Lung (tissue), 12 donors: ENCODE measurements around the gene BMP6. TPM values are rescaled to one million over a fixed set of nuclear protein-coding genes. Genes with fewer than 3 reads are reported as not detected.

ENCODE experiments used
- ATAC-seq: fragments of 200-7000 bp; cut with Tn5 transposase; one replicate; pipeline ENCODE4 v1.9.1; 2020; ENCODE audit warnings: moderate number of reproducible peaks; ENCODE audit not compliant: insufficient read depth, low FRiP score
- DNase-seq, 3 donors: peaks; one replicate each; pipeline ENCODE4 v3.0.0-alpha.2; 2013 to 2017
- H3K27ac ChIP-seq, 2 donors: one replicate each; pipeline ENCODE4 v1.5.1; 2013; ENCODE audit warnings: mild to moderate bottlenecking in 2 of 2, moderate library complexity in 2 of 2, control low read depth in 1 of 2, inconsistent platforms in 1 of 2, low read depth in 1 of 2, low read length in 1 of 2
- H3K27me3 ChIP-seq, 3 donors: one replicate each; pipeline ENCODE4 v1.5.1; 2013; ENCODE audit warnings: low read length in 2 of 3; ENCODE audit not compliant: control insufficient read depth in 3 of 3, insufficient read depth in 3 of 3
- H3K36me3 ChIP-seq, 4 donors: one replicate each; pipeline ENCODE4 v1.5.1; 2013; ENCODE audit warnings: low read length in 4 of 4, mild to moderate bottlenecking in 1 of 4, moderate library complexity in 1 of 4; ENCODE audit not compliant: control insufficient read depth in 4 of 4, insufficient read depth in 4 of 4
- H3K4me1 ChIP-seq, 5 donors: one replicate each; pipeline ENCODE4 v1.5.1; 2013; ENCODE audit warnings: low read length in 5 of 5, mild to moderate bottlenecking in 2 of 5, moderate library complexity in 1 of 5; ENCODE audit not compliant: control insufficient read depth in 5 of 5, insufficient read depth in 5 of 5
- H3K4me3 ChIP-seq: one replicate; pipeline ENCODE4 v1.5.1; 2013; ENCODE audit warnings: mild to moderate bottlenecking, control low read depth, moderate library complexity
- H3K9ac ChIP-seq, 2 donors: one replicate each; pipeline ENCODE4 v1.5.1; 2013; ENCODE audit warnings: low read length in 2 of 2, control low read depth in 1 of 2; ENCODE audit not compliant: insufficient read depth in 1 of 2
- H3K9me3 ChIP-seq, 4 donors: one replicate each; pipeline ENCODE4 v1.5.1; 2013; ENCODE audit warnings: low read length in 3 of 4, mild to moderate bottlenecking in 1 of 4, moderate library complexity in 1 of 4; ENCODE audit not compliant: control insufficient read depth in 4 of 4, insufficient read depth in 3 of 4
- WGBS, 2 donors: extraction: QIAGEN DNeasy Blood & Tissue Kit; methylation state at CpG; one replicate each; pipeline ENCODE4 v1.1.7; 2013; 5-methylcytosine and 5-hydroxymethylcytosine counted together
- polyA plus RNA-seq, 2 donors: library from polyadenylated mRNA; stranded (reverse); fragments of 200-250 nt; gene quantifications; one replicate each; pipeline ENCODE4 v1.2.1, GENCODE V29; 2013
- total RNA-seq, 2 donors: library from RNA; depleted of rRNA in 1 of 2; stranded (reverse); fragments of >200 nt in 1 of 2; gene quantifications; one replicate each; pipeline ENCODE4 v1.2.1, GENCODE V29; 2014 to 2021
- TF ChIP-seq, protein P1 (sequence below): IDR thresholded peaks from 2 replicates; pipeline ENCODE4 v1.5.1; 2012; ENCODE audit warnings: mild to moderate bottlenecking; ENCODE audit errors: control extremely low read depth, extremely low read depth
- donor health status: control.
- donor health status: control.
- donor health status: Bipolar disorder and iron deficiency.
- donor health status: healthy.
- donor health status: DM: yes; HTN: yes; CAD: no.

Gene BMP6
- total and polyA plus RNA-seq, 4 donors, result 2.3 to 17.3 (median 10.6) TPM

DNA sequence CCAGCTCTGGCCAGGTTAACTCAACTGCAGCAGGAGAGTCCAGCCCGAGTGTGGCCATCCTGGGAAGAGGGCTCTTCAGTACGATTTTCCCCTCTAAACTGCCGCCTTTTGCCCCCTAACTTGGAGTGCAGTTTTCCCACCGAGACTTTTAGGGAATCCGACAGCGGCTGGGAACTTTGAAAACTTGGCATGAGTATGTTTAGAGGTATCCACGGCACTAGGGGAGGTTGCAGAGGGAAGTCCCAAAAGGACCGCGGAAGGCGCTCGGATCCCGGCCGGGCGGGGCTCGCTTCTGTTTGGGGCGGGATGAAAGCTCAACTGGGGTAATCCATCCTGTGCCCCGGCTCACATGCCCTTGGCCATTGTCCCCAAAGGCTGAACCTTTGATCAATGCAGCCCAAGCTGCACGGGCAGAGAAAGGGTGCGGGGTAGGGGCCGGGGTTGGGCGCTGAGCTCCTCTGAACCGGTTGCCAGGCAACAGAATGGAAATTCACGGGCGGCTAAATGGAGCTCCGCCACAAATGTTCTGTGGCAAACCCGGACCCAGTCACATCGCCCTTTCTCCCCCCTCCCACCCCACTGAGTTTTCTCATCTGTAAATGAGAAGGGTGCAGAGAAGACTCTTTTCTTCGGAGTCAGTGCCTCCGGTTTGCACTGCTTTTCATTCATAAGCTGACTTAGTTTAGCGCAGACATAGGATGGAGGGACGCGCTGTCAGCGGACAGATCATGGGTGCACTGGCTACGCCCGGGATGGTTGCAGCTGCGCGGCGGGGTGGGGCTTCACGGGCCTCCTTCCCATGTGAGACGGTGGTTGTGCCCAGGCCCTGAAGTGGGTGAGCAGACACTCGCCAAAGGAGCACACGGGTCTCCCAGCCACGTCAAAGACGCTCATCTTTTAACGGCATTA, 2.3 kb downstream of the BMP6 start:
- WGBS, 2 donors, result 2 to 3% methylated on average over 44 to 45 of the region's 45 CpGs
- H3K9ac ChIP-seq, result no peak overlapping the region
- no peak for ATAC-seq

DNA sequence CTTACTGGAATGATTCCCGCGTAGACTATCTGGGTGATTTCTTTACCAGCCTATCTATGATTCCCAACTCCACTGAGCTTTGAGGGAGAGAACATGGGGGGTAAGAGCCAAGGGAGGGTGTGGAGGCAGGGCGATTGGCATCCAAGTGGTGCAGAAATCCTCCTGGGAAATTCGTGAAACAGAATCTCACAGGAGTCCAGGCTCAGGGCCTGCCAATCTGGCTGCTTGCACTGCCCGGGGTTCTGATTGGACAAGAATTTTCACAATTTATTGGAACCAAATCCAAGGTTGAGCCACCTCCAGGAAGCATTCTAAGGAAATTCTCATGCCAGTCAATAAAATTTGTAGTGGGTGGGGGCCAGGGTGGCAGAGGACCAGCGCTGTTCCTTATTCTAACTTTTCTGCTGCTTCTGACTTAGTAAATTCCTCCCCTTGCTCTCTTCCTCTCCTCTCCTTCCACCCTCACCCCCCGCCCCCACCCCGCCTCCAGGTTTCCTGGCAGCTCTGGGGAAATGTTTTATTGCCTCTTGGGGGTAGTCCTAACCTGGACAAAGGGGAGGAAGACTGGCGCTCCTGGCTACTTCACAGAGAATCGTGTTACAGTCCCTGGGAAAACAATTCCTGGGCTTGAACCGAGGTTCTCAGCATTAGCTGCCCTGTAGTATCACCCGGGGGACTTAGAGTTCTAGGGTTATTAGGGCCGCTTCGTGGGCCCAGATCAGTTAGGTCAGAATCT, 3.1 kb downstream of the BMP6 start:
- TF ChIP-seq, protein P1, sequence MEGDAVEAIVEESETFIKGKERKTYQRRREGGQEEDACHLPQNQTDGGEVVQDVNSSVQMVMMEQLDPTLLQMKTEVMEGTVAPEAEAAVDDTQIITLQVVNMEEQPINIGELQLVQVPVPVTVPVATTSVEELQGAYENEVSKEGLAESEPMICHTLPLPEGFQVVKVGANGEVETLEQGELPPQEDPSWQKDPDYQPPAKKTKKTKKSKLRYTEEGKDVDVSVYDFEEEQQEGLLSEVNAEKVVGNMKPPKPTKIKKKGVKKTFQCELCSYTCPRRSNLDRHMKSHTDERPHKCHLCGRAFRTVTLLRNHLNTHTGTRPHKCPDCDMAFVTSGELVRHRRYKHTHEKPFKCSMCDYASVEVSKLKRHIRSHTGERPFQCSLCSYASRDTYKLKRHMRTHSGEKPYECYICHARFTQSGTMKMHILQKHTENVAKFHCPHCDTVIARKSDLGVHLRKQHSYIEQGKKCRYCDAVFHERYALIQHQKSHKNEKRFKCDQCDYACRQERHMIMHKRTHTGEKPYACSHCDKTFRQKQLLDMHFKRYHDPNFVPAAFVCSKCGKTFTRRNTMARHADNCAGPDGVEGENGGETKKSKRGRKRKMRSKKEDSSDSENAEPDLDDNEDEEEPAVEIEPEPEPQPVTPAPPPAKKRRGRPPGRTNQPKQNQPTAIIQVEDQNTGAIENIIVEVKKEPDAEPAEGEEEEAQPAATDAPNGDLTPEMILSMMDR, result no peak
- Histone ChIP-seq H3K27ac (peak overlapping the region in 1 of 2 donors; percentile 57), H3K9ac (no peak overlapping the region), H3K9me3 (peaks cover 0 to 2% (median 0%) of the 10 kb centered on the region in 4 donors), H3K27me3 (peaks cover 3 to 67% (median 60%) of the 10 kb centered on the region in 3 donors), H3K36me3 (no peaks in the 10 kb centered on the region), H3K4me1 (peaks cover 0 to 28% (median 5%) of the 10 kb centered on the region in 5 donors), H3K4me3 (peak overlapping the region; percentile 67)
- no peak for ATAC-seq
- WGBS, 2 donors, result 27 to 37% methylated on average over 14 of the region's 14 CpGs
- DNase-seq, result no peak

More for the DNA sequence above, 2.3 kb downstream of the BMP6 start:
- TF ChIP-seq, protein P1, result no peak
- peaks cover 0 to 2% (median 0%) of the 10 kb centered on the region in 4 donors for H3K9me3 ChIP-seq
- H3K36me3 ChIP-seq, result no peaks in the 10 kb centered on the region
- peak overlapping the region in 1 of 2 donors; percentile 81 for H3K27ac ChIP-seq
- peaks cover 0 to 28% (median 5%) of the 10 kb centered on the region in 5 donors for H3K4me1 ChIP-seq
- peak overlapping the region; percentile 67 for H3K4me3 ChIP-seq
- DNase-seq, result peak; percentile 16 to 45 (median 37)
- peaks cover 3 to 76% (median 66%) of the 10 kb centered on the region in 3 donors for H3K27me3 ChIP-seq

- Histone ChIP-seq H3K4me3 (no peak overlapping the region), H3K27me3 (peaks cover 3 to 63% (median 50%) of the 10 kb centered on the region in 3 donors), H3K27ac (no peak overlapping the region), H3K36me3 (no peaks in the 10 kb centered on the region), H3K9ac (no peak overlapping the region), H3K4me1 (peaks cover 0 to 28% (median 5%) of the 10 kb centered on the region in 5 donors), H3K9me3 (peaks cover 0 to 2% (median 0%) of the 10 kb centered on the region in 4 donors)
- WGBS, 2 donors, result 75 to 77% methylated on average over 5 of the region's 5 CpGs
- no peak for ATAC-seq
- TF ChIP-seq, protein P1, result no peak
- no peak for DNase-seq
Measured at GRCh38 chr6:7730001-7730783, 4.3 kb downstream of the BMP6 start.
